Endothelial cell of umbilical vein (primary cell): ENCODE data around the gene RAMP3. TPM values are rescaled to one million over a fixed set of nuclear protein-coding genes. Genes with fewer than 3 reads are reported as not detected.

ENCODE experiments used
- BruUV-seq: library from RNA; stranded (reverse); fragments of 400-500 nt; replicated peaks from 2 replicates; lab custom pipeline; 2021; lab: Mats Ljungman, UMichigan
- CTCF ChIA-PET: fragments of 300-600, 350-600 bp; sonication (Branson Sonifier 250); formaldehyde crosslinking; loops from one replicate; lab custom pipeline; 2021; ENCODE audit warnings: antibody characterized with exemption, inconsistent platforms; lab: Charles Lee
- POLR2A ChIA-PET: fragments of 300-600, 350-600 bp; sonication (Branson Sonifier 250); formaldehyde crosslinking; loops from one replicate; lab custom pipeline; 2021; ENCODE audit warnings: antibody characterized with exemption, inconsistent platforms; lab: Charles Lee
- DNase-seq: peaks from one replicate; pipeline ENCODE4 v3.0.0-alpha.2; 2011; ENCODE audit warnings: low read depth, low spot score
- FAIRE-seq: peaks from 2 replicates; lab custom pipeline; 2011; peaks lifted over from hg19 to GRCh38; lab: Jason Lieb, UNC
- H2AFZ ChIP-seq: 2 replicates; pipeline ENCODE4 v1.6.0; 2012; ENCODE audit warnings: low read depth, low read length, control low read depth, inconsistent platforms
- H3K27ac ChIP-seq: 2 replicates; pipeline ENCODE4 v1.5.1; 2011; ENCODE audit warnings: low read depth, mild to moderate bottlenecking, control low read depth, low read length, moderate library complexity; ENCODE audit not compliant: insufficient read depth
- H3K27me3 ChIP-seq, 2 experiments: 2 replicates each; pipeline versions ENCODE4 v1.6.0 to v1.6.1; 2011; ENCODE audit warnings: low read length in 2 of 2, mixed read lengths in 1 of 2; ENCODE audit not compliant: control insufficient read depth in 2 of 2, insufficient read depth in 2 of 2
- H3K36me3 ChIP-seq, 2 experiments: 2 replicates in 1 of 2; 3 replicates in 1 of 2; pipeline ENCODE4 v1.5.1; 2011; ENCODE audit warnings: low read length in 2 of 2, mild to moderate bottlenecking in 1 of 2, moderate library complexity in 1 of 2; ENCODE audit not compliant: control insufficient read depth in 2 of 2, insufficient read depth in 2 of 2; ENCODE audit errors: extremely low read depth in 1 of 2
- H3K4me1 ChIP-seq: 3 replicates; pipeline ENCODE4 v1.5.1; 2011; ENCODE audit warnings: mild to moderate bottlenecking, low read length; ENCODE audit not compliant: control insufficient read depth, insufficient read depth; ENCODE audit errors: extremely low read depth
- H3K4me2 ChIP-seq: 2 replicates; pipeline ENCODE4 v1.6.1; 2011; ENCODE audit warnings: low read length, control low read depth, mixed read lengths; ENCODE audit not compliant: insufficient read depth
- H3K4me3 ChIP-seq, 3 experiments: fragments of 200-600 bp in 1 of 3; sonication (generic), shearing (Covaris generic) in 1 of 3; replicated peaks in 1 of 3; 2 replicates each; pipeline ENCODE4 v1.5.1; 2011 to 2016; ENCODE audit warnings: control low read depth in 3 of 3, low read length in 3 of 3, mild to moderate bottlenecking in 2 of 3, inconsistent platforms in 1 of 3, low read depth in 1 of 3, moderate library complexity in 1 of 3; ENCODE audit not compliant: insufficient read depth in 1 of 3
- H3K79me2 ChIP-seq: 2 replicates; pipeline ENCODE4 v1.6.0; 2012; ENCODE audit warnings: low read length, inconsistent platforms; ENCODE audit not compliant: control insufficient read depth, insufficient read depth
- H3K9ac ChIP-seq: replicated peaks from 2 replicates; pipeline ENCODE3; 2011; ENCODE audit warnings: low read length, control low read depth; ENCODE audit not compliant: insufficient read depth; ENCODE audit errors: extremely low read depth
- H3K9me1 ChIP-seq: replicated peaks from 3 replicates; pipeline ENCODE4 v1.6.0; 2011; ENCODE audit warnings: mild to moderate bottlenecking, low read length; ENCODE audit not compliant: control insufficient read depth, insufficient read depth; ENCODE audit errors: extremely low read depth
- H3K9me3 ChIP-seq: replicated peaks from 2 replicates; pipeline ENCODE4 v1.5.1; 2012; ENCODE audit warnings: low read length, inconsistent platforms; ENCODE audit not compliant: control insufficient read depth, insufficient read depth
- H4K20me1 ChIP-seq: replicated peaks from 2 replicates; pipeline ENCODE3; 2011; ENCODE audit warnings: mild to moderate bottlenecking, low read length; ENCODE audit not compliant: control insufficient read depth, insufficient read depth; ENCODE audit errors: extremely low read depth
- CTCF ChIP-seq, 2 donors: IDR thresholded peaks; 1 replicate in 1 of 2; 2 replicates in 1 of 2; pipeline ENCODE4 v1.5.1; 2011; ENCODE audit warnings: low read length in 2 of 2, mild to moderate bottlenecking in 2 of 2, moderate library complexity in 2 of 2, control low read depth in 1 of 2, inconsistent platforms in 1 of 2, low read depth in 1 of 2; ENCODE audit not compliant: insufficient read depth in 1 of 2; ENCODE audit errors: extremely low read depth in 1 of 2
- EZH2 ChIP-seq: IDR thresholded peaks from 2 replicates; pipeline ENCODE4 v1.6.1; 2012; ENCODE audit warnings: borderline replicate concordance, low read depth, mild to moderate bottlenecking, moderate library complexity, low read length, inconsistent platforms; ENCODE audit not compliant: severe bottlenecking
- GATA2 ChIP-seq: IDR thresholded peaks from 2 replicates; pipeline ENCODE4 v1.7.0; 2011; ENCODE audit warnings: low read depth, mild to moderate bottlenecking, moderate library complexity, mixed read lengths, low read length; ENCODE audit not compliant: insufficient read length, insufficient read depth
- JUN ChIP-seq: IDR thresholded peaks from 2 replicates; pipeline ENCODE4 v1.6.1; 2011; ENCODE audit warnings: borderline replicate concordance, low read depth; ENCODE audit not compliant: insufficient read length, insufficient read depth
- MYC ChIP-seq: IDR thresholded peaks from one replicate; pipeline ENCODE4 v1.6.1; 2011; ENCODE audit warnings: mild to moderate bottlenecking, low read depth, low read length
- POLR2A ChIP-seq: IDR thresholded peaks from 2 replicates; pipeline ENCODE4 v1.6.1; 2012; ENCODE audit warnings: low read depth, mild to moderate bottlenecking, control low read depth, low read length
- POLR2AphosphoS5 ChIP-seq: IDR thresholded peaks from 2 replicates; pipeline ENCODE4 v1.6.1; 2012; ENCODE audit warnings: low read depth, mild to moderate bottlenecking, control low read depth, low read length, moderate library complexity; ENCODE audit not compliant: insufficient read depth
- dilution Hi-C: fragments of 300-500 bp; cut with MboI; formaldehyde crosslinking; loops from one replicate; pipeline ENCODE4 v1.15.0; 2019; ENCODE audit warnings: low sequenced_read_pairs; ENCODE audit not compliant: extremely low pct_ligation_motif_present
- intact Hi-C: fragments of 100-400 bp; cut with micrococcal nuclease; formaldehyde crosslinking; loops from one replicate; pipeline ENCODE4 v1.10.0; 2022
- polyA plus RNA-seq, 4 experiments: library from polyadenylated mRNA; depleted of rRNA in 3 of 4; stranded (reverse) in 3 of 4; unstranded in 1 of 4; fragments of >200 nt; gene quantifications; 2 replicates each; pipeline versions ENCODE4 v1.2.1 to v1.2.3, GENCODE V29; 2011 to 2012; ENCODE audit warnings: missing spikeins in 1 of 4
- total RNA-seq: library from RNA; stranded (reverse); gene quantifications from 2 replicates; pipeline ENCODE4 v1.2.3, GENCODE V29; 2021

Gene RAMP3
- total and polyA plus RNA-seq, 2 donors (not counting 3 experiments of a cell fraction or from before 2014, with no cell fraction given): not detected

GRCh38 chr7:45150199-45150598 lies 7.4 kb upstream of the RAMP3 start:
- intact Hi-C loops: no loop called here
- CTCF ChIA-PET: no interaction called here
- H3K36me3 ChIP-seq: no peaks in the 10 kb centered on the region
- H3K4me3 ChIP-seq: no peak overlapping the region
- H3K27ac ChIP-seq: no peak overlapping the region
- no peak overlapping the region for H3K9ac ChIP-seq
- FAIRE-seq (no peak), DNase-seq (no peak)
- peaks cover 0 to 3% of the 10 kb centered on the region in 2 experiments for H3K27me3 ChIP-seq
- no peaks in the 10 kb centered on the region for H3K4me1 ChIP-seq
- no peak for TF ChIP-seq JUN
- no peak for TF ChIP-seq GATA2
- no peak for TF ChIP-seq MYC
- TF ChIP-seq EZH2: no peak
- no peak for TF ChIP-seq CTCF (IDR thresholded peaks at IDR 0.05; ENCODE audit: extremely low read depth in 1 of 2, insufficient read depth in 1 of 2, low read depth in 1 of 2, low read length in 2 of 2)
- TF ChIP-seq POLR2A: no peak
- TF ChIP-seq POLR2AphosphoS5: no peak
- no TSS peak for BruUV-seq
- dilution Hi-C loops: no loop called here
- H3K4me2 ChIP-seq: no peak overlapping the region
- H3K9me1 ChIP-seq: no peaks in the 10 kb centered on the region
- no peaks in the 10 kb centered on the region for H3K9me3 ChIP-seq
- POLR2A ChIA-PET: no interaction called here
- H4K20me1 ChIP-seq: no peaks in the 10 kb centered on the region
- no peak overlapping the region for H2AFZ ChIP-seq
- no peaks in the 10 kb centered on the region for H3K79me2 ChIP-seq
